Kidney (tissue), 14 donors: ENCODE results near the gene MAPK13. TPM values are rescaled to one million over a fixed set of nuclear protein-coding genes. Genes with fewer than 3 reads are reported as not detected.

ENCODE experiments used
- DNase-seq, 5 donors: peaks; one replicate each; pipeline ENCODE4 v3.0.0-alpha.2; 2013 to 2020
- FAIRE-seq: peaks from 2 replicates; lab custom pipeline; 2012; peaks lifted over from hg19 to GRCh38; lab: Jason Lieb, UNC
- H3K27ac ChIP-seq, 2 donors: one replicate each; pipeline ENCODE4 v1.7.0; 2013; ENCODE audit warnings: low read depth in 2 of 2, low read length in 2 of 2, inconsistent platforms in 1 of 2
- H3K27me3 ChIP-seq: one replicate; pipeline ENCODE4 v1.7.1; 2013; ENCODE audit warnings: low read length, inconsistent platforms; ENCODE audit not compliant: control insufficient read depth, insufficient read depth
- H3K36me3 ChIP-seq, 3 donors: one replicate each; pipeline versions ENCODE4 v1.7.0 to v1.7.1; 2013; ENCODE audit warnings: low read length in 3 of 3, control low read depth in 1 of 3, inconsistent platforms in 1 of 3; ENCODE audit not compliant: insufficient read depth in 3 of 3, control insufficient read depth in 2 of 3
- H3K4me1 ChIP-seq, 3 donors: one replicate each; pipeline versions ENCODE4 v1.7.0 to v1.7.1; 2013; ENCODE audit warnings: low read length in 3 of 3, inconsistent platforms in 1 of 3, low read depth in 1 of 3; ENCODE audit not compliant: control insufficient read depth in 2 of 3, insufficient read depth in 2 of 3
- H3K4me3 ChIP-seq, 3 donors: one replicate each; pipeline versions ENCODE4 v1.7.0 to v1.8.1; 2013; ENCODE audit warnings: low read length in 3 of 3, control low read depth in 1 of 3, inconsistent platforms in 1 of 3
- H3K9ac ChIP-seq, 3 donors: one replicate each; pipeline versions ENCODE4 v1.7.0 to v1.7.1; 2013; ENCODE audit warnings: low read length in 3 of 3, control low read depth in 1 of 3, inconsistent platforms in 1 of 3
- H3K9me3 ChIP-seq, 3 donors: one replicate each; pipeline versions ENCODE4 v1.7.0 to v1.7.1; 2013; ENCODE audit warnings: low read length in 3 of 3, control low read depth in 1 of 3, inconsistent platforms in 1 of 3; ENCODE audit not compliant: control insufficient read depth in 2 of 3, insufficient read depth in 1 of 3
- CTCF ChIP-seq: IDR thresholded peaks from 3 replicates; pipeline ENCODE4 v1.5.1; 2012; ENCODE audit warnings: mild to moderate bottlenecking, moderate library complexity, borderline replicate concordance; ENCODE audit not compliant: insufficient read depth; ENCODE audit errors: extremely low read depth
- intact Hi-C: fragments of 100-400 bp; cut with DNase I; formaldehyde crosslinking; loops from one replicate; pipeline ENCODE4 v1.11.1; 2022
- polyA plus RNA-seq: library from polyadenylated mRNA; stranded (reverse); fragments of 350-450 nt; fragmentation: Illumina TruSeq; extraction: RNeasy Lipid Tissue Mini Kit (QIAGEN cat#74804); gene quantifications from one replicate; pipeline ENCODE4 v1.2.3, GENCODE V29; 2014; ENCODE audit warnings: low read depth, low replicate concordance; ENCODE audit not compliant: insufficient read depth
- total RNA-seq: library from RNA; stranded (reverse); fragmentation: NEBNext Ultra II Directional; extraction: Animal tissue kit (Norgen Biotek cat#: 25700); gene quantifications from one replicate; pipeline ENCODE4 v1.2.1, GENCODE V29; 2021
- donor health status: control.
- donor health status: control.
- donor health status: control.
- donor health status: control.
- donor health status: control.
- donor health status: DM: yes; HTN: yes; CAD: no.
- donor health status: Normal renal cell carcinoma (clear cell type).

MAPK13 gene
- total and polyA plus RNA-seq, 2 donors from 2014 or later, result 20.3 to 43.3 TPM

GRCh38 chr6:36132246-36132895, 2.1 kb downstream of the MAPK13 start:
- peak overlapping the region in 1 of 3 donors; percentile 17 for H3K9ac ChIP-seq
- H3K4me3 ChIP-seq, result peak overlapping the region in 1 of 3 donors; percentile 30
- DNase-seq (no peak), FAIRE-seq (no peak)
- no peak for TF ChIP-seq CTCF
- H3K4me1 ChIP-seq, result peaks cover 2 to 26% (median 17%) of the 10 kb centered on the region in 3 donors
- H3K9me3 ChIP-seq, result no peaks in the 10 kb centered on the region
- H3K27ac ChIP-seq, result peak overlapping the region; percentile 67 to 88
- no peaks in the 10 kb centered on the region for H3K27me3 ChIP-seq
- intact Hi-C loops, result no loop called here
- no peaks in the 10 kb centered on the region for H3K36me3 ChIP-seq

GRCh38 chr6:36133148-36133547, 2.8 kb downstream of the MAPK13 start:
- Histone ChIP-seq H3K36me3 (no peaks in the 10 kb centered on the region), H3K27ac (no peak overlapping the region), H3K9ac (no peak overlapping the region), H3K27me3 (no peaks in the 10 kb centered on the region), H3K4me3 (no peak overlapping the region), H3K4me1 (peaks cover 2 to 23% (median 17%) of the 10 kb centered on the region in 3 donors), H3K9me3 (no peaks in the 10 kb centered on the region)
- no peak for DNase-seq
- no peak for FAIRE-seq
- TF ChIP-seq CTCF, result no peak
- intact Hi-C loops, result no loop called here

GRCh38 chr6:36133912-36134311, 3.6 kb downstream of the MAPK13 start:
- no peak overlapping the region for H3K27ac ChIP-seq
- H3K9ac ChIP-seq, result no peak overlapping the region
- no peak overlapping the region for H3K4me3 ChIP-seq
- FAIRE-seq (no peak), DNase-seq (no peak)
- TF ChIP-seq CTCF, result no peak
- no peaks in the 10 kb centered on the region for H3K27me3 ChIP-seq
- intact Hi-C loops, result no loop called here
- no peaks in the 10 kb centered on the region for H3K36me3 ChIP-seq
- no peaks in the 10 kb centered on the region for H3K9me3 ChIP-seq
- H3K4me1 ChIP-seq, result peaks cover 2 to 23% (median 17%) of the 10 kb centered on the region in 3 donors
